GM18526 (cell line): ENCODE data around the gene MLLT1.

Source experiments
- POLR2A ChIP-seq: IDR thresholded peaks from 3 replicates; pipeline ENCODE4 v1.6.1; 2011; ENCODE audit not compliant: insufficient read length; ENCODE audit errors: extremely low read depth

Gene MLLT1

DNA sequence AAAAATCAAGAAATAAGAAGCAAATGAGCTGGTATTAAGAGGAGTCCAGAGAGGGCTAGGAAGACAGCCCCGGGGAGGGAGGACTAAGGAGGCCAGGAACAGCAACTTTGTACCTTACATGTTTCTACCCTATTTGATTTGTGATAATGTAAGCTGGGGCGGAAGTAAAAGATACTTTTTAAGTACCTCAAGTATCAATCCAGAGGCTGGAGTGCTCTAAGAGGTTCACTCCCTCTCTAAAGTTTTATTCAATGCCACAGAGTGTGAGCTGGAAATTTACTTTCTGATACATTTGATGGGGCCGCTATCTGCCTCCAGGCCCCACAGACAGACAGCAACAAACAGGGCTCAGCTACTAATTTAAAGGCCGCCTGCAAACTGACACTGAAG lies 11.4 kb downstream of the MLLT1 start:
- TF ChIP-seq POLR2A = no peak

GRCh38 chr19:6267552-6268381 lies 12.0 kb downstream of the MLLT1 start:
- TF ChIP-seq POLR2A = no peak

DNA sequence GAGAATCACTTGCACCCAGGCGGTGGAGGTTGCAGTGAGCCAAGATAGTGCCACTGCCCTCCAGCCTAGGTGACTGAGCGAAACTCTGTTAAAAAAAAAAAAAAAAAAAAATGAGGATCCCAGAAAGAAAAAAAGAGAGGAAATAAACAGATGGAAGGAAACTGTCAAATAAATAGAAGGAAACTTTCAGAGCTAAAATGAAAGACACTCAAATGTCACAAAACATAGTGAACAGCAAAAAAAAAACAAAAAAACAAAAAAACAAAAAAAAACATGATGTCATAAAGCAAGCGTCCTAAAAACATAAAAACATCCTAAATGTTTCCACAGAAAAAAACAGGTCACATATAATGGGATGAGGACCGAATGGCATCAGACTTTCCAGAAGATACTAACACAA lies 15.0 kb downstream of the MLLT1 start:
- no peak for TF ChIP-seq POLR2A

- no peak for TF ChIP-seq POLR2A
Measured at GRCh38 chr19:6263735-6264444, 15.9 kb downstream of the MLLT1 start.

GRCh38 chr19:6263306-6263705 lies 16.5 kb downstream of the MLLT1 start:
- TF ChIP-seq POLR2A = no peak

DNA sequence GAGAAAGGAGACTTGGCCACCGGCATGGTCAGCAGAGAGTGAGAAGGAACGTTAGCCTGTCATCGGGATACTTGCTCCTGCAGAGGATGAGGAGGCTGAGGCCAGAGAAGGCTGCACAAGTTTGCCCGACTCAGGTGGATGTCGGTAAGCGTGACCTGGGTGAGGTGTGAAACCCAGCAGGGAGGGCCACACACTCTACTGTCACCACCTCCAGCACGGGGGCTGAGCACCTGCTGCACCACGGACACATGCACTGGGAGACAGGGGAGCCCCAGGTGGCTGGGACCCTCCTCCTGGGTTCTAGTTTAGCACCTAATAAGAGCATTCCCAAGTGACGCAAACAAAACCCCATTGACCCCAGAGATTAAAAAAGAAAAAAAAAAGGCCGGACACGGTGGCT lies 17.3 kb downstream of the MLLT1 start:
- no peak for TF ChIP-seq POLR2A

- no peak for TF ChIP-seq POLR2A
Measured at GRCh38 chr19:6261883-6262282, 17.9 kb downstream of the MLLT1 start.

DNA sequence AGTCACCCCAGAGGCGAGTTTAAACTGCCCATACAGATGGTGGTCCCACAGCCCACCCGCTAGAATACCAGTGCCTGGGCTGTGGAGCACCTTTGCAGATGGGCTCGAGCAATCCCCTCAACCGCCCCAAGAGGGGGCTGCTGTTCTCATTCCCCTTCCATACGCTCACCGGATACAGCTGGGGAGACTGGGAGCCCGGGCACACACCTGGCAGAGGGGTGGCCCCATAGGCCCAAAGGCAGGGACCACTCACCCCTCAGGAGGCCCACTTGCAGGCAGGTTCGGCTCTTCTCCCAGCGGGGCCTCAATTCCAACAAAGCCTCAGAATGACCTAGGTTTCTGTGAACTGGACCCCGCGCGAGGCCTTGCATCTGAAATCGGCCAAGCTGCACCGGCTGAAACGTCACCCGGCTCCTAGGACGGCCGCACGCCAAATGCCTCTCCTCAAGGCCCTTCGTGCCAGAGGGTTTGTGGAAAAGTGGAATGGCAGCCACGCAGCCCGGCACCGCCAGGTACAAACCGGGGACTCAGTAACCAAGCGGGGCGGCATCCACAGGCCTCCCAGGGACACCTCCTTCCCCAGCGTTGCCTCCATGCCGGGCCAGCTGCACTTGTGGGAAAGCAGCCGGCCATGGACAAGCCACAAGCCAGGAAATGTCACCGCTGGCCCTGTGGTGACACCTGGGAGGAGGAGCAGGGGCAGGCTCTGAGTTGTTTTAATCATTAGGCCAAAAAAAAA lies 18.7 kb downstream of the MLLT1 start:
- no peak for TF ChIP-seq POLR2A

DNA sequence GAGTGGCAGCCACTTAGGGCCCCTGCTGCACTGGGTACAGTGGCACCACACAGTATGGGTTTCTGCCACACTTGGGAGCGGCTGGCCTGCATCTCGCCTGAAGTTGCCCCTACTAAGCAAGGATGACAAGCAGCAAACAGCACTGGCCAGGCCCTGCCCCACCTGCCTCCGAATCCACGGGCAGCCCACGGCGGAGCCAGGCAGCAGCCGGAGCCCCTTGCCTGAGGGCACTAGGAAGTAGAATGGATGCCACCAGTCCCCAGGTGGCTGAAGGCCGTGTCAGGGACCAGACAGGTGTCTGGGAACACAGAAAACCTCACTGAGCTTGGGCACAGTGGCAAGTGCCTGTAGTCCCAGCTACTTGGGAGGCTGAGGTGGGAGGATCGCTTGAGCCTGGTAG lies 19.4 kb downstream of the MLLT1 start:
- no peak for TF ChIP-seq POLR2A

DNA sequence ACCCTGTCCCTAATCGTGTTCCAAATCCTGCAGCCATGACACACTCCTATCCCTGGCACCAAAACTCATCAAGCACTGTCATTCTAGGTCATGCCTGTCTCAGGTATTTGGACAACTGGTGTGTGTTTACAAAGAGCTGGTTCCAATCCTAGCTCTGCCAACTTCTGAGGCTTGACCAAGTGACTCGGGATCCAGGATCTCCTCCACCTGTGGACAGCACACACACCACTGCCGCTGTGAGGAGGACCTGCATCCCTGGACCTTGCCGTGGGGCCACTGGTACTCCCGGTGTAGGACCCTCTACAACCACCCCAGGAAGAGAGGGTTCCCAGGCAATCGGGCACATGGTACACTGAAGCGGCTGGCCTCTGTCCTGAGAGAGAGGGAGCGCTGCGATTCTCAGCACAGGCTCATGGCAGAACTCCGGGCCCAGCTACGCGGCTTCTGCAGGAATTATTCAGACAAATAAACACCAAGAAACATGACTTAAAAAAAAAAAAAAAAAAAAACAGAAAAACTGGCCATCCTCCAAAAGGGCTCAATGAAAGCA lies 20.4 kb downstream of the MLLT1 start:
- no peak for TF ChIP-seq POLR2A

- TF ChIP-seq POLR2A = no peak
Measured at GRCh38 chr19:6258812-6259311, 20.9 kb downstream of the MLLT1 start.

DNA sequence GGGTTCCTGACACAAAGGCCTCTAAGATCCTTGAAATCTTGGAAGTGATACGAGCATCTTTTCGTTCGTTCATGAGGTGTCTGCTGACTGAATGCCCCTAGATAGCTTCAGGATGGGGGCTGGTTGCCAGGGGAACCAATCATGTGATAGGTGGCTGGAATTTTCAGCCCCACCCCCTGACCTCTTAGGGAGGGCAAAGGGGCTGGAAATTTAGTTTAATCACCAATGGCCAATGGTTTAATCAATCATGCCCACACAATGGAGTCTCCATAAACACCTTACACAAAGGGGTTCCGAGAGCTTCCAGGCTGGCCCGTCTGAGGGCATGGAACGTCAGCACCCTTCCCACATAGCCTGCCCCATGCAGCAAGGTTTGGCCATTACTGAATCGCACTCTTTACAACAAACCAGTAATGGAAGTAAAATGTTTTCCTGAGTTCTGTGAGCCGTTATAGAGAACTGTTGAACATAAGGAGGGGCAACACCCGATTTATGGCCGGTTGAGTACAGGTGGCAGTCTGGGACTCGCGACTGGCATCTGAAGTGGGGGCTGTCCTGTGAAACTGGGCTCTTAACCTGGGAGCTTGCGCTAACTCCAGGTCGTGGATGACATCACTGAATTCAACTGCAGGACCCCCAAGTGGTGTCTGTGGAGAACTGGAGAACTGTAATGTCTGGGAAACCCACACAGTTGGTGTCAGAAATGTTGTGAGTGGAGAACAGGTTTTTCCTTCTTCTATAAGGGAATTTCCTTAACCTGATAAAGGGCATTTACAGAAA lies 25.6 kb downstream of the MLLT1 start:
- TF ChIP-seq POLR2A = no peak

- no peak for TF ChIP-seq POLR2A
Measured at GRCh38 chr19:6252066-6252465, 27.7 kb downstream of the MLLT1 start.

- no peak for TF ChIP-seq POLR2A
Measured at GRCh38 chr19:6250909-6251308, 28.9 kb downstream of the MLLT1 start.
